GM18858 (cell line): ENCODE measurements around the gene EEF2KMT.

Experiments used
- ATAC-seq: cut with Tn5 transposase; IDR thresholded peaks from one replicate; pipeline ENCODE4 v1.9.1; 2021; ENCODE audit not compliant: unreplicated experiment

Gene EEF2KMT

GRCh38 chr16:5042574-5043171 is 54.9 kb downstream of the EEF2KMT start:
- ATAC-seq, result no peak

- ATAC-seq, result no peak
Measured at GRCh38 chr16:5041600-5042133, 55.9 kb downstream of the EEF2KMT start.

- no peak for ATAC-seq
Measured at GRCh38 chr16:5040451-5040850, 57.1 kb downstream of the EEF2KMT start.

GRCh38 chr16:5036228-5037156 is 61.1 kb downstream of the EEF2KMT start:
- no peak for ATAC-seq

- ATAC-seq, result no peak
Measured at GRCh38 chr16:5035909-5036227, 61.7 kb downstream of the EEF2KMT start.
